DMS79 treated with DMSO at 0.1 percent for 48 hours (cell line): Measurements from ENCODE around the gene KCNJ1.

Experiments used
- DNase-seq: peaks from one replicate; lab custom pipeline; 2025; lab: John Stamatoyannopoulos, UW

Gene KCNJ1

GRCh38 chr11:128867277-128867676 lies at the start of gene KCNJ1:
KCNJ1 (minus strand) TSS chr11:128867296; CDS start chr11:128840243, 27,053 bp downstream.
- no peak for DNase-seq

GRCh38 chr11:128916681-128917080 lies 49.6 kb upstream of the KCNJ1 start:
- DNase-seq = no peak

- no peak for DNase-seq
These were observed 49.0 kb upstream of the KCNJ1 start for GRCh38 chr11:128916037-128916572.

GRCh38 chr11:128915149-128915521 lies 48.0 kb upstream of the KCNJ1 start:
- no peak for DNase-seq

- DNase-seq = no peak
These were observed 47.4 kb upstream of the KCNJ1 start for GRCh38 chr11:128914216-128915148.

- no peak for DNase-seq
These were observed 46.7 kb upstream of the KCNJ1 start for GRCh38 chr11:128913806-128914205.

GRCh38 chr11:128911701-128912100 lies 44.6 kb upstream of the KCNJ1 start:
- DNase-seq = no peak

- no peak for DNase-seq
These were observed 44.1 kb upstream of the KCNJ1 start for GRCh38 chr11:128911239-128911638.

GRCh38 chr11:128910576-128910975 lies 43.5 kb upstream of the KCNJ1 start:
- no peak for DNase-seq

GRCh38 chr11:128909438-128910125 lies 42.5 kb upstream of the KCNJ1 start:
- no peak for DNase-seq

- no peak for DNase-seq
These were observed 41.5 kb upstream of the KCNJ1 start for GRCh38 chr11:128908391-128909246.

- DNase-seq = no peak
These were observed 40.5 kb upstream of the KCNJ1 start for GRCh38 chr11:128907585-128907984.

- DNase-seq = no peak
These were observed 39.3 kb upstream of the KCNJ1 start for GRCh38 chr11:128906185-128907050.

- DNase-seq = peak; percentile 83
These were observed 38.5 kb upstream of the KCNJ1 start for GRCh38 chr11:128905345-128906184.

- peak; percentile 66 for DNase-seq
These were observed 37.7 kb upstream of the KCNJ1 start for GRCh38 chr11:128904656-128905344.

GRCh38 chr11:128904303-128904655 lies 37.2 kb upstream of the KCNJ1 start:
- DNase-seq = no peak

- DNase-seq = no peak
These were observed 36.4 kb upstream of the KCNJ1 start for GRCh38 chr11:128903248-128904061.

- DNase-seq = no peak
These were observed 35.5 kb upstream of the KCNJ1 start for GRCh38 chr11:128902515-128903066.
